Measurements from ENCODE around the gene SERPINA3.

Gene SERPINA3

GRCh38 chr14:94617988-94618822, 6.0 kb downstream of the SERPINA3 start:
- H3K4me3 ChIP-seq (ENCODE audit: low read length) = no peak overlapping the region
- no peak for DNase-seq (ENCODE audit: low read depth)
- no peak for TF ChIP-seq CTCF (conservative IDR thresholded peaks at IDR 0.05; ENCODE audit: low read depth, low read length)

- no peak overlapping the region for H3K4me3 ChIP-seq (ENCODE audit: low read length)
- no peak for TF ChIP-seq CTCF (conservative IDR thresholded peaks at IDR 0.05; ENCODE audit: low read depth, low read length)
- DNase-seq (ENCODE audit: low read depth) = no peak
Observed at GRCh38 chr14:94619297-94619696, 7.1 kb downstream of the SERPINA3 start.

DNA sequence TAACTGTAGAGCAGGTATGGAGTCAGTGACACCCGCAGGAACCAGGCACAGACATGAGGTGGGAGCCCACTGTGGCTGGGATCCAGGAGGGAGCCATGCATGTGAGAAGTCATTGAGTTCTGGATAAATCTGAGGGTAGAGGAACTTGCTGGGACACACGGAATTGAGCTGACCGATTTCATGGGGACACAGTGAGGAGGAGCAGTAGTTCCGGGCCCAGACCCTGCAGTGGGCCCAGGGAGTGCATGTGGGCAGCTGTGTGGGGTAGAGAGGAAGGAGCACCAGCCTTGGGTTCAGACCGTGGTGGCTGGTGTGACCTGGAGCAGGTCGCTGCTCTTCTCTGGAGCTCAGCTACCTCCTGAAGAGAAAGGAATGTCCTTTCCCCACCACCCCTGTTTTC, 8.4 kb downstream of the SERPINA3 start:
- no peak overlapping the region for H3K4me3 ChIP-seq (ENCODE audit: low read length)
- DNase-seq (ENCODE audit: low read depth) = no peak
- TF ChIP-seq CTCF (conservative IDR thresholded peaks at IDR 0.05; ENCODE audit: low read depth, low read length) = no peak

DNA sequence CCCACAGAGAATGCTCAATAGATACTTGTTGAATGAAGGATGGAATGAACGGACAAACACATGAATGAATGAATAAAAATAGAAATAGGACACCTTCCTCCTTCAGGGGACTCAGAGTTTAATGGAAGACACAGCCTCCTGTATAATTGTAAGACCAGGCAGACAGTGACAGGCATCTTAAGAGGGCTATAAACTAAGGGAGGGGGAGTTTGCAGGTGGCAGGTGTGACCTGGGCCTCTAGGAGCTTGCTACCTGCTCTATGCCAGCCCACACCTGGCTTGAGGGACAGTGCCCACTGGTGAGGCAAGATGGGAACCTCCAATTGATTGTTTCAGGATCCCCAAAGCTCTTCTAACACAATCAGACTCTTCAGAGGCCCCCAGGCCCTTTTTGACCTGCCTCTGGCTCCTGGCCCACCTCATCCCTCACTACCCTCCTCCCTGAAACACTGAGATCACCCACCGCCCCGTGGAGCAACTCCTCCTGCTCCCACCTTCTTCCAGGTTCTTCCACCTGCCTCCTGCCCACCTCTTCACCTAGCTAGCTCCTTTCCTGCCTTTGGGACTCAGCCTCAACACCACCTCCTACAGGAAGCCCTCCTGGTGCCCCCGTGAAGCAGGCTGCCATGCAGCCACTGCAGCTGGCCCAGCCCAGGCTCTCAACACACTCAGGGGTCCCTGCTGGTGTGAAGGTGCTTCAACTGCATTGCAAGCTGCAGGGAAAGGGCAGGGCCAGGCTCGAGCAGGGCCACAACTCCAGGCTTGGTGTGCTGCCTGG, 9.4 kb downstream of the SERPINA3 start:
- no peak for DNase-seq (ENCODE audit: low read depth)
- TF ChIP-seq CTCF (conservative IDR thresholded peaks at IDR 0.05; ENCODE audit: low read depth, low read length) = no peak
- H3K4me3 ChIP-seq (ENCODE audit: low read length) = no peak overlapping the region

GRCh38 chr14:94622653-94623421, 10.6 kb downstream of the SERPINA3 start:
- no peak overlapping the region for H3K4me3 ChIP-seq (ENCODE audit: low read length)
- DNase-seq (ENCODE audit: low read depth) = no peak
- TF ChIP-seq CTCF (conservative IDR thresholded peaks at IDR 0.05; ENCODE audit: low read depth, low read length) = no peak

GRCh38 chr14:94623422-94623809, 11.2 kb downstream of the SERPINA3 start:
- DNase-seq (ENCODE audit: low read depth) = no peak
- no peak overlapping the region for H3K4me3 ChIP-seq (ENCODE audit: low read length)
- TF ChIP-seq CTCF (conservative IDR thresholded peaks at IDR 0.05; ENCODE audit: low read depth, low read length) = no peak
